Iris pigment epithelial cell (primary cell): ENCODE measurements around the gene VIPR2.
"Not testable (repeated sequence)": the region's sequence is repeated elsewhere in the genome, so short reads cannot be mapped to it uniquely, and the experiment has no call there.

ENCODE experiments used
- DNase-seq: peaks from one replicate; pipeline ENCODE4 v3.0.0-alpha.2; 2011; ENCODE audit warnings: low read depth

VIPR2 gene

GRCh38 chr7:158988302-158988862 is 156.3 kb downstream of the VIPR2 start:
- no peak for DNase-seq

DNA sequence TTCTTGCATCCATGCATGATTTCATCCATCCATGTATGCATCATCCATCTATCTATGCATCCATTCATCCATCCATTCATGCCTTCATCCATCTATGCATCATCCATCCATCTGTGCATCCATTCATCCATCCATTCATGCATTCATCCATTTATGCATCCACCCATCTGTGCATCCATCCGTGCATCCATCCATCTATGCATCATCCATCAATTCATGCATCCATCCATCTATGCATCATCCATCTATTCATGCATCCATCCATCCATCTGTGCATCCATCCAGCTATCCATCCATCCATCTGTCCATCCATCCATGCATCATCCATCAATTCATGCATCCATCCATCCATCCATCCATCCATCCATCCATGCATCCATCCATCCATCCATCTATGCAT is 157.0 kb downstream of the VIPR2 start:
- no peak for DNase-seq

DNA sequence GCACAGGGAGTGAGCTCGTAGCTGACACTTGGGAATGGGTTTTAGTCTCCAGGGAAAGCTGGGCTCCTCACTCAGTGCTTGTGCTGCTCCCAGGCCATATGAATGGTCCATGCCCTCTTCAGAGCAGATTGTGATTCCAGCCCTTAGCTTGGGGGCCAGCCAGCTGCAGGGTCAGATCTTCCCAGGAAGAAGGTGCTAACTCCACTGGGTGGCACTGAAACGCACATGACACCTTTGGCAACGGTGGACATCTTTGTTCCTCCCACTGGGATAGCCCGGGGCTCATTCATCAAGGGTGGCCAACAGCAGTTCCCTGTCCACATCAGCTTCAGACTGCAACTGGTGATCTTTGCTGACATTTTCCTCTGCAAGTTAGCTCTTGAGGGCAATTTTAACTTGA is 159.1 kb downstream of the VIPR2 start:
- no peak for DNase-seq

GRCh38 chr7:158984007-158984406 is 160.7 kb downstream of the VIPR2 start:
- not testable (repeated sequence) for DNase-seq

GRCh38 chr7:158982080-158982479 is 162.6 kb downstream of the VIPR2 start:
- not testable (repeated sequence) for DNase-seq

- no peak for DNase-seq
These were observed 164.9 kb downstream of the VIPR2 start for GRCh38 chr7:158979635-158980351.

- DNase-seq, result no peak
These were observed 165.6 kb downstream of the VIPR2 start for GRCh38 chr7:158979023-158979529.
